MM.1S (cell line): Measurements from ENCODE around the gene SPEF1.

Source experiments
- EZH2 ChIP-seq: fragments of 300-600 bp; sonication (generic); optimal IDR thresholded peaks from 2 replicates; pipeline ENCODE3; 2017; ENCODE audit warnings: low read depth, mild to moderate bottlenecking, antibody characterized with exemption, low read length, mixed read lengths
- TF ChIP-seq, protein P1 (sequence below): fragments of 300-600 bp; sonication (generic); IDR thresholded peaks from 2 replicates; pipeline ENCODE4 v1.5.1; 2016; ENCODE audit warnings: antibody characterized with exemption, low read length, mixed read lengths

DNA sequence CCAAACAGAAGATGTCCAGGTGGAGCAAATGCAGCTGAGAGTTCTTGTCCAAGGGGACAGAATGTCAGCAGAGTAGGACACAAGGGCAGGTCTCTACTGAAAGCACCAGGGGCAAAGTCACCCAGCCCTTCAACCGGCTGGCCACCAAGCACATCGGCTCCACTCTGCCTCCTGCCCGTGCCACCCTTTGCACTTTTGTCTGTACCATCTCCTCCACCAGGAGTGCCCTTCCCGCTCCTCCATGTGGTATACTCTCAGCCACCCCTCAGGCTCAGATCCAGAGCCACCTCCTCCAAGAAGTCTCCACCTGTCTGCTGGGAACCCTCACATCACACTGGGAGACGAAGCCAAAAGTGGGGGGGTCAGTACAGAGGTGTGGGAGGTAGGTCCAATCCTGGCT, 52.9 kb downstream of the SPEF1 start:
- TF ChIP-seq, protein P1, sequence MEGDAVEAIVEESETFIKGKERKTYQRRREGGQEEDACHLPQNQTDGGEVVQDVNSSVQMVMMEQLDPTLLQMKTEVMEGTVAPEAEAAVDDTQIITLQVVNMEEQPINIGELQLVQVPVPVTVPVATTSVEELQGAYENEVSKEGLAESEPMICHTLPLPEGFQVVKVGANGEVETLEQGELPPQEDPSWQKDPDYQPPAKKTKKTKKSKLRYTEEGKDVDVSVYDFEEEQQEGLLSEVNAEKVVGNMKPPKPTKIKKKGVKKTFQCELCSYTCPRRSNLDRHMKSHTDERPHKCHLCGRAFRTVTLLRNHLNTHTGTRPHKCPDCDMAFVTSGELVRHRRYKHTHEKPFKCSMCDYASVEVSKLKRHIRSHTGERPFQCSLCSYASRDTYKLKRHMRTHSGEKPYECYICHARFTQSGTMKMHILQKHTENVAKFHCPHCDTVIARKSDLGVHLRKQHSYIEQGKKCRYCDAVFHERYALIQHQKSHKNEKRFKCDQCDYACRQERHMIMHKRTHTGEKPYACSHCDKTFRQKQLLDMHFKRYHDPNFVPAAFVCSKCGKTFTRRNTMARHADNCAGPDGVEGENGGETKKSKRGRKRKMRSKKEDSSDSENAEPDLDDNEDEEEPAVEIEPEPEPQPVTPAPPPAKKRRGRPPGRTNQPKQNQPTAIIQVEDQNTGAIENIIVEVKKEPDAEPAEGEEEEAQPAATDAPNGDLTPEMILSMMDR = no peak
- TF ChIP-seq EZH2 = no peak
